ENCODE measurements around the gene MAMLD1. TPM values are rescaled to one million over a fixed set of nuclear protein-coding genes. Genes with fewer than 3 reads are reported as not detected.
"Not testable (repeated sequence)": the region's sequence is repeated elsewhere in the genome, so short reads cannot be mapped to it uniquely, and the experiment has no call there.

MAMLD1 gene, protein sequence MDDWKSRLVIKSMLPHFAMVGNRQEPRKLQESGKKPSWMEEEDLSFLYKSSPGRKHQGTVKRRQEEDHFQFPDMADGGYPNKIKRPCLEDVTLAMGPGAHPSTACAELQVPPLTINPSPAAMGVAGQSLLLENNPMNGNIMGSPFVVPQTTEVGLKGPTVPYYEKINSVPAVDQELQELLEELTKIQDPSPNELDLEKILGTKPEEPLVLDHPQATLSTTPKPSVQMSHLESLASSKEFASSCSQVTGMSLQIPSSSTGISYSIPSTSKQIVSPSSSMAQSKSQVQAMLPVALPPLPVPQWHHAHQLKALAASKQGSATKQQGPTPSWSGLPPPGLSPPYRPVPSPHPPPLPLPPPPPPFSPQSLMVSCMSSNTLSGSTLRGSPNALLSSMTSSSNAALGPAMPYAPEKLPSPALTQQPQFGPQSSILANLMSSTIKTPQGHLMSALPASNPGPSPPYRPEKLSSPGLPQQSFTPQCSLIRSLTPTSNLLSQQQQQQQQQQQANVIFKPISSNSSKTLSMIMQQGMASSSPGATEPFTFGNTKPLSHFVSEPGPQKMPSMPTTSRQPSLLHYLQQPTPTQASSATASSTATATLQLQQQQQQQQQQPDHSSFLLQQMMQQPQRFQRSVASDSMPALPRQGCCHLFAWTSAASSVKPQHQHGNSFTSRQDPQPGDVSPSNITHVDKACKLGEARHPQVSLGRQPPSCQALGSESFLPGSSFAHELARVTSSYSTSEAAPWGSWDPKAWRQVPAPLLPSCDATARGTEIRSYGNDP
- total RNA-seq: 1.8 TPM
- long read RNA-seq, partial matches to known transcripts: 2 of 2 reads
- long read RNA-seq, other reads (novel, unspliced or antisense): 0 of 2 reads

DNA sequence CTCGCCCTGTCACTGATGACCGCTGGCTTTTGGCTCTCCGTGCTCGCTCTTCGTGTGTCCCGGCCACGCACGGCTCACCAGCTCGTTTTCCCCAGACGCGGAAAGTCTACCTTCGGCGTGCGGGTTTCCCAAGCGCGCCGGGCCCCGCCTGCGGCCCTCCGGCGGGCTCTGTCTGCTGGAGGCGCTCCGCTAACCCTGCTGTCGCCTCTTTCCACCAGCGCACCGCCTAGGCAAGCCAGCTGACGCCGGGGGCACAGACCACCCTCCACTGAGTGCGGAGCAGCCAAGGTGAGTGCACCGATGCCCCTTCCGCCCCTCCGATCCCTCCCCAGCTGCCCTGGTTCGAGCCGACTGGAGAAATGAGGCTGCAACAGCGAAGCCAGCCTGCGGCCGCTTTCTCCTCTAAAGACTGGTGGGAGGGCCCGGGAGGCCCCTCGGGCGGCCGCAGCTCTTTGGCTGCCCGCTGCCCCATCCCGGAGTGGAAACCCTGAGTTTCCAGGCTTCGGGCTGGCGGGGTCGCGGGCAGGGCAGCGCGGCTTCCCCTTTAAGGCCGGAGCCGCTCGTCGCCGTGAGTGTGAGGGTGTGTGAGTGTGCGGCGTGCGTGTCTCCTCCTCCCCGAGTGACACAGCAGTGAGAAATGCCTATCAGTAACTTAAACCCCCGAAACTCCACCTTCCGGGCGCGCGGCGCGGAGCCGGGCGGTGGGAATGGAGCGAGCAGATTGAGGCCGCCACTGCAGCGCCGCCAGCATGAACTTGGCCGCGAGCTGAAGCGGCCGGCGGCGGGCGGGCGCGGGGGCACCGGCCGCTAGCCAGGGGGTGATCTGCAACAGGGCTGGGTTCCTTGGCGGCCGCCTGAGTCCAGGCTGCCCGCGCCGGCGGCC is at the start of gene MAMLD1:
Gene MAMLD1 (plus strand): TSS at position 719 of the 883 bp plus-strand sequence. CDS start 82,200 bp downstream, outside the sequence.
- intact Hi-C loops (cut with DNase I): loop anchor here (5.0 to 10.0 kb wide), 5 partner anchors 122 to 532 kb away; partner anchors contain the start of gene CD99L2
- peak; percentile 76 for ATAC-seq
- peak; percentile 89 for DNase-seq (ENCODE audit: missing footprints)

DNA sequence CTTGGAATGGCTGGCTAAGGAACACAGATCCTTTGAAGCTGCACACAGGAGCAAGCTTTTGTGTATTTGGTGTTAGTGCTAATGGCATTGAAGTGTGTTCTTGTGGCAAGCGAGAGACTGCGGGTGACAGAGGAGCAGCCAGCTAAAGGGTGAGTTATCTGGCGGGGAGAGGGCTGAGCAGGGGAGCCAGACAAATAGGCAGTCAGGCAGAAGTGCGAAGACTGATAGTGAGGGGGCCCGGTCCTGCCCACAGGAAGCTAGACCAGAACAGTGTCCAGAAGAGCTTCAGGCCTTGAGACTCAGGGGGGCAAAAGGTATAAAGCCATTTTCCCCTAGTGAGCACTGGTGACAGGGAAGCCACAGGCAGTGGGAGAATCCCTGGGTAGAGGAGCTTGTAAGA is 49.6 kb upstream of the MAMLD1 start:
- ATAC-seq (no peak), DNase-seq (ENCODE audit: missing footprints) (no peak)
- intact Hi-C loops (cut with DNase I): no loop called here

- DNase-seq (ENCODE audit: missing footprints) (no peak), ATAC-seq (no peak)
- intact Hi-C loops (cut with DNase I): no loop called here
Measured at GRCh38 chrX:150314186-150314585, 48.9 kb upstream of the MAMLD1 start.

DNA sequence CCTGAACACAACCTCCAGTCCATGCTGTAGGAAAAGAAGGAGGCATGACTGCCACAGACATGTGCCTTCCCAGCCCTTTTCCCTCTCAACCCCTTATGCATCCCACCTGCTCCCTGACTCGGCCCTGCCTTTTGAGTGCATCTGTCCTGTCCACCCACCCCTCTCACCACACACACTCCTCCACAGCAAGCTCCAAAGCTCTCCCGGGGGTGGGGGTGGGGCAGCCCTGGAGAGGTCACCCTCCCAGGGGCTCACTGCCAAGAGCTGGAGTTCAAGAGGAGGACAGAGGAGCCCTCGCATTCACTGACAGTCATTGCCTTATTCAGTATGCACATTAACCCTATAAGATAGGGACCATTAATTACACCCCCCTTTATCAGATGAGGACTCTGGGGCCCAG is 46.6 kb upstream of the MAMLD1 start:
- DNase-seq (ENCODE audit: missing footprints) (no peak), ATAC-seq (no peak)
- intact Hi-C loops (cut with DNase I): no loop called here

DNA sequence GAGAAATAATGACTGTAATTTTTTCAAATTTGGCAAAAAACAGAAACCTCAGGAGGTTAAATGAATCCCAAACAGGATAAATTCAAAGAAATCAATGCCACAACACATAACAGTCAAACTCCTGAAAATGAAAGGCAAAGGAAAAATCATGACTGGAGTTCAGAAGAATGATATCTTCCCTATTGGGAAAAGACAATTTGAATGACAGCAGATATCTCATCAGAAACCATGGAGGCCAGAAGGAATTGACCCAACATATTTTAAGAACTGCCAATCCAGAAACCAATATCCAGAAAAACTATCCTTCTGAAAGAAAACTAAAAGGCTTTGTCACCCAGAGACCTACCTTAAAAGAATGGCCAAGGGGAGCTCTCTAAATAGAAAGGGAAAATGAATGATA is 40.1 kb upstream of the MAMLD1 start:
- ATAC-seq: no peak
- no peak for DNase-seq (ENCODE audit: missing footprints)

DNA sequence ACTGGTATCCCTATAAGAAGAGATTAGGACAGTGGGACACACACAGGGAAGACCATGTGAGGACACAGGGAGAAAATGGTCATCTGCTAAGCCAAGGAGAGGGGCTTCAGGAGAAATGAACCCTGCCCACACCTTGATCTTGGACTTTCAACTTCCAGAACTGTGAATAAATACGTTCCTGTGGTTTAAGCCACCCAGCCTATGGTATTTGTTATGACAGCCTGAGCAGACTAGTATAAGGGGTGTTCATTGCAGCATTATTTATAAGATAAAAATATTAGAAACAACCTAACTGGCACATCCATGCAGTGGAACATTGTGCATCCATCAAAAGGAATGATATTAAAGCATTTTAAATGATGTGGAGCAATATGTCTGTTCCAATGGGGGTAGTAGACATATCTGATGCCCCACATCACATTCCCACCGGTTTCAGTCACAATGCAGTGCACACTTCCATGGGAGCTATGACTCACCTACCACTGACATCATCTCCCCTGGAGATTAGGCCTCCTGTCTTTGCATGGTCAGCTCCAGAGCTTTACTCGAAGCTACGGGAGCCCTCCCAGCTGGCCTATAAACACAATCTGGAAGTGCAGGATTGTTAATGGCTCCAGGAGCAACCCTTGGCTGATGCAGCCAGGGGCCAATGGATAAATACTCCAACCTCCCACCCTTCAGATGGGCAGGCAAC is 38.9 kb upstream of the MAMLD1 start:
- no peak for ATAC-seq
- intact Hi-C loops (cut with DNase I): no loop called here
- no peak for DNase-seq (ENCODE audit: missing footprints)

More for the DNA sequence above, 40.1 kb upstream of the MAMLD1 start:
- intact Hi-C loops (cut with DNase I): no loop called here

DNA sequence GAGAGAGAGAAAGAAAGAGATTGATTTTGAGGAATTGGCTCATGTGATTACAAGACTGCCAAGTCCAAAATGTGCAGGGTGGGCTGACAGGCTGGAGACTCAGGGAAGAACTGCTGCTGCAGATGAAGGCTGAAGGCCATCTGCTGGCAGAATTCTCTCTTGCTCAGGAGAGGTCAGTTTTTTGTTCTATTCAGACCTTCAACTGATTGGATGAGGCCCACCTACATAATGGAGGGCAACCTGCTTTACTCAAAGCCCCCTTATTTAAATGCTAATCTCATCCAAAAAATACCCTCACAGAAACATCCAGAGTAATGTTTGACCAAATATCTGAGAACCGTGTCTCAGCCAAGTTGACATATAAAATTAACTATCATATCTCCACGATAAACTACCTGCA is 38.2 kb upstream of the MAMLD1 start:
- intact Hi-C loops (cut with DNase I): no loop called here

GRCh38 chrX:150326541-150327247 is 36.4 kb upstream of the MAMLD1 start:
- DNase-seq (ENCODE audit: missing footprints) (no peak), ATAC-seq (no peak)
- intact Hi-C loops (cut with DNase I): no loop called here

More for the DNA sequence above, 38.2 kb upstream of the MAMLD1 start:
- DNase-seq (ENCODE audit: missing footprints) (no peak), ATAC-seq (no peak)

DNA sequence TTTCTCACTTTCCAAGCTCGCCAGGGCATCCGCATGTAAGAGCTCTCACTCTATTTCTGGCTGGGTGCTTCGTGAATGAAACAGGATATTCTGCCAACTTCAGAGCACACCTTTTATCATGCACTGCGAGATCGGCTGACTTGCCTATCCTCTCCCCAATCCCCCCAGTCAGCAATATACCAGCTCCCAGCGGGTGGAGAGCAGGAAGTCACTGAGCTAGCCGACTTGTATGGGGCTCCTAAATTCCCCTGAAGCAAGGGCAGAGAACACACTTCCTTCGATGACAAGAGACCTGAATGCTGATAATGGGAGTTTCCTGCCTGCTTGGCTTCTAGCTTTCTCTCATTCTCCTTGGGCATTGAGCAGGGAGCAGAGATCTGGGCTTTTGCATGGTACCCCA is 33.8 kb upstream of the MAMLD1 start:
- DNase-seq (ENCODE audit: missing footprints): no peak
- no peak for ATAC-seq
- intact Hi-C loops (cut with DNase I): no loop called here

- intact Hi-C loops (cut with DNase I): no loop called here
- no peak for ATAC-seq
Measured at GRCh38 chrX:150329868-150330267, 33.2 kb upstream of the MAMLD1 start.

GRCh38 chrX:150332023-150332422 is 31.1 kb upstream of the MAMLD1 start:
- ATAC-seq: no peak
- intact Hi-C loops (cut with DNase I): no loop called here
- DNase-seq (ENCODE audit: missing footprints): no peak

More at GRCh38 chrX:150329868-150330267, 33.2 kb upstream of the MAMLD1 start:
- DNase-seq (ENCODE audit: missing footprints): no peak

DNA sequence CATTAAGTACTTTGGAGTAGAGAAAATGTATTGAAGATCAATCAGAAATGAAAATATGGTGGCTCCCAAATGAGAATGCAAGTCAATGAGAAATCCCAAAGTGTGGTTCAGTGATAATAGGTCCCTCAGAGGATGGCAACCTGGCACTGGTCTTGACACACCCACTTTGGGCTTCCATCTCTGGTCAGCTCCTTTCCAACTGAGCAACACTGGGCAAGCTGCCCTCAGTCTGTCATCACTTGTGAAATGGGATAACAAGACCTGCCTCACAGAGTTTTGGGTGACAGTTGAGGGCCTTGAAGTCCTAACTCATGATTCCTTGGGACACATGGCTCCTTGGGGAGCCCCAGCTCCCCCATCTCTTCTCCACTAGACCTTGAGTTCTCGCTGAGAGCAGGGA is 29.0 kb upstream of the MAMLD1 start:
- intact Hi-C loops (cut with DNase I): no loop called here
- ATAC-seq (peak; percentile 57), DNase-seq (ENCODE audit: missing footprints) (peak; percentile 65)

GRCh38 chrX:150334981-150335380 is 28.1 kb upstream of the MAMLD1 start:
- intact Hi-C loops (cut with DNase I): no loop called here
- DNase-seq (ENCODE audit: missing footprints) (no peak), ATAC-seq (no peak)

DNA sequence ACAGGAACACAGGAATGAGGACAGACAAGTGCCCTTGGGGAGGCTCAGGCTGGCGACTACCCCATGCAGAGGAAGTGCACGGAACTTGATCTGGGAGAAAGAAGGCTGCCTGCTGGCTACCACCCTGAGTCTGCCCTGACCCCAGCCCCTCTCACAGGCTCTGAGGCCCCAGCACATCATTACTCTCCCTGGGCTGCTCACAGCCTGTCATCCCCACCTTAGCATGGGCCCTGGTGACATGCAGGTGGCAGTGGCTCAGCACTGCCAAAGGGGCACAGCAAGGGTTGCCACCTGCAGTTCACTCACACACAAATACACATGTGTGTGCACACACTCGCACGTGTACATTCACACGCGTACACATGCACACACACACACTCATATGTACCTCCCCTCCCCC is 26.1 kb upstream of the MAMLD1 start:
- no peak for ATAC-seq
- intact Hi-C loops (cut with DNase I): no loop called here
- no peak for DNase-seq (ENCODE audit: missing footprints)

- ATAC-seq: no peak
- DNase-seq (ENCODE audit: missing footprints): no peak
- intact Hi-C loops (cut with DNase I): no loop called here
Measured at GRCh38 chrX:150337536-150337935, 25.6 kb upstream of the MAMLD1 start.

GRCh38 chrX:150338615-150339014 is 24.5 kb upstream of the MAMLD1 start:
- DNase-seq (ENCODE audit: missing footprints) (no peak), ATAC-seq (no peak)
- intact Hi-C loops (cut with DNase I): no loop called here

GRCh38 chrX:150339736-150340135 is 23.4 kb upstream of the MAMLD1 start:
- ATAC-seq (no peak), DNase-seq (ENCODE audit: missing footprints) (no peak)
- intact Hi-C loops (cut with DNase I): no loop called here

GRCh38 chrX:150340326-150340725 is 22.8 kb upstream of the MAMLD1 start:
- intact Hi-C loops (cut with DNase I); ATAC-seq; DNase-seq (ENCODE audit: missing footprints): not testable (repeated sequence)
